EL (cell line): ENCODE measurements around the gene SELENOO.
"Not testable (repeated sequence)": the region's sequence is repeated elsewhere in the genome, so short reads cannot be mapped to it uniquely, and the experiment has no call there.

Source experiments
- DNase-seq: peaks from one replicate; pipeline ENCODE4 v3.0.0-alpha.2; 2016

SELENOO gene

DNA sequence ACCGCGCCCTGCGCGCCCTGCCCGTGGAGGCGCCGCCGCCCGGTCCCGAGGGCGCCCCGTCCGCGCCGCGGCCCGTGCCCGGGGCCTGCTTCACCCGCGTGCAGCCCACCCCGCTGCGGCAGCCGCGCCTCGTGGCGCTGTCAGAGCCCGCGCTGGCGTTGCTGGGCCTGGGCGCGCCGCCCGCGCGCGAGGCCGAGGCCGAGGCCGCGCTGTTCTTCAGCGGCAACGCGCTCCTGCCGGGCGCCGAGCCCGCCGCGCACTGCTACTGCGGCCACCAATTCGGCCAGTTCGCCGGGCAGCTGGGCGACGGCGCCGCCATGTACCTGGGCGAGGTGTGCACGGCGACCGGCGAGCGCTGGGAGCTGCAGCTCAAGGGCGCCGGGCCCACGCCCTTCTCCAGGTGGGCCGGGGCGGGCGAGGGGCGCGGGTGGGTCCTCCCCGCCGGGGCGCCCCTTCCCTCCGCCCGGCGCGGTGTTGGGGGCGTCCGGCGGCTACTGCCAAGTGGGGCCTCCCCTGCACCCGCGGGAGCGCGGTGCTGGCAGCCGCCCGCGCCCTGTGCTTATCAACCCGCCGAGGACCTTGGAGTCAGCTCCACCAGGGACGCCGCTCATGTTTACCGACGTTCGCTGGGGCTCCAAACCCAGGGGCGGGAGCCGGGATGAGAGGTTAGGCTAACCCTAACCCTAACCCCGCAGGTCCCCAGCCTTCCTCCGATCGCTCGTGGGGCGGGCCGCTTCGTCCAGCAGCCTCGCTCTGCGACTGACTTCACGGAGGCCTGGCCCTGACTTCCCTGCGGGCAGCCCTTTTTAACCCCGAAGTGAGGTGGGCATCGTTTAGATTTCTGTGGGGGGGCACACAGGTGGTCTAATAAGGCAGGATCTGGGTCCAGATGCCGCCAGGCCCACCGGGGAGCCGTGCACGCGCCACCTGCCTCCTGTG lies 649 bp downstream of the SELENOO start:
- no peak for DNase-seq

DNA sequence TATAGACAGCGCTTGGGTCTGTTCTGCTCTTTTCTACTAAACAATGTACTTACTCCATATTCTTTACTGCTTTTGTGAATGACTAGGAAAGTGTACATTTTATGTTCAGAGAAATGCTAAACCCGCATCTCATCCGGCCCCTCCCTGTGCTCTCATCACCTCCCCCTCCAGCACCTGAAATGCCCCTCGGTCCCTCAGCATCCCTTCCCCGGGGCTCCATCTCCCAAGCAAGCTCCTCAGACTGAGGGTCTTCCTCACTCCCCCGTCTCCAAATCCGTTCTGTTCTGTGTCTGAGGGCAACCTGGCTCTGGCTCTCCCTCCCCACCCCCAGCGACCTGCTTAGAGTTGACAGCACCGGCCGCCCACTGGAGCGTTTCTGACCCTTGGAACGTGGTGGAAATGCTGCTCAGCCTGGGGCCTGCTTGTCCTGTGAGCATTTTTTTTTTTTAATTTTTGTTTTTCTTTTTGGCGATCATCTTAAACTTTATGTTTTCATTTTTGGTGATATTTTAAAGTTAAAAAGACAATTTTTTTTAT lies 1.4 kb downstream of the SELENOO start:
- DNase-seq: no peak

- no peak for DNase-seq
Observed at GRCh38 chr22:50203288-50203687, 2.5 kb downstream of the SELENOO start.

DNA sequence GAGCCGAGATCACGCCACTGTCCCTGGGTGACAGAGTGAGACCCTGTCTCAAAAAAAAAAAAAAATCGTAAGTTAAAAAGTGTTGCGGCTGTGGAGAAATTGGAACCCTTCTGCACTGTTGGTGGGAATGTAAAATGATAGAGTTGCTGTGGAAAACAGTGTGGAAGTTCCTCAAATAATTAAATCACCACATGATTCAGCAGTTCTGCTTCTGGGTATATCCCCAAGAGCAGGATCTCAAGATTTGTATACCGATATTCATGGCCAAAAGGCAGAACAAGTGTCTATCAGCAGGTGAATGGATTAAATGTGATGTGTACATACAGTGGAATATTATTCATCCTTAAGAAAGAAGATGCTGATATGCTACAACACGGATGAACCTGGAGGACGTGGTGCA lies 3.8 kb downstream of the SELENOO start:
- no peak for DNase-seq

GRCh38 chr22:50204998-50205397 lies 4.2 kb downstream of the SELENOO start:
- DNase-seq: not testable (repeated sequence)

GRCh38 chr22:50205781-50206569 lies 5.2 kb downstream of the SELENOO start:
- DNase-seq: no peak

DNA sequence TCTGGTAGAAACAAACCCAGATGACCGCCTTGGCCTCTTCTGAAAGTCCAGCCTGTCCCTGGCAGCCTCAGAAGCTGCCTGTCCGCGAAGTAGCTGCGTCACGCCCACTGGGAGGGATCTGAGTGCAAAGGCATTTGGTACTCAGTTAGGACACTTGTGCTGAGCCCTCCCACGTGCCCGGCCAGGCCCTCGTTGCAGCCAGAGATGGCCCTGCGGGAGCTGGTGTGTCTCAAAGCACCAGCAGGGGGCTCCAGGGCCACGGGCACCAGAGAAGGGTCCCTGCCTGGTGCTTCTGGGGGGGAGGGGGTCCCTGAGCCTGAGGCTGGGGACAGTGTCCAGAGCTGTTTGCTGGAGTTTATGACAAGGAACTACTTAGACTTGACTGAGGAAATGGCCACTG lies 5.8 kb downstream of the SELENOO start:
- peak; percentile 54 for DNase-seq

- no peak for DNase-seq
Observed at GRCh38 chr22:50207383-50208140, 6.8 kb downstream of the SELENOO start.

DNA sequence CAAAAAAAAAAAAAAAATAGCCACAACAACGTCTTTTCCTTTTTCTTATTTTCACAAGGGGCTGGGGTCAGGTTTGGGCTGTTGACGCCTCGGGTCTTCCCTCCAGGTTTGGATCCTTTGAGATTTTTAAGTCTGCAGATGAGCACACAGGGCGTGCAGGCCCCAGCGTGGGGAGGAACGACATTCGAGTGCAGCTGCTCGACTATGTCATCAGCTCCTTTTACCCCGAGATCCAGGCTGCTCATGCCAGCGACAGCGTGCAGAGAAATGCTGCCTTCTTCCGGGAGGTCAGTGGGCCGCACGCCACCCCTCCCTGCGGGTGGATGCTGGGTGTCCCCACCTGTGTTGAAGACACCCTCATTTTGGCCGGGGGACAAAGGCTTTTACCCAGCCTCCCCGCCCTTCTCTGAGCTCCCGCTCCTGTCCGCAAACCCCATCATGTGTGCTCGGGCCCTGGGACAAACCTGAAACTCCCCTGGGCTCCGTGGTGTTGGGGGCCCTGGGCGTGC lies 7.7 kb downstream of the SELENOO start:
- no peak for DNase-seq

- DNase-seq: no peak
Observed at GRCh38 chr22:50208939-50209892, 8.4 kb downstream of the SELENOO start.

- DNase-seq: peak; percentile 66
Observed at GRCh38 chr22:50209893-50210292, 9.1 kb downstream of the SELENOO start.

DNA sequence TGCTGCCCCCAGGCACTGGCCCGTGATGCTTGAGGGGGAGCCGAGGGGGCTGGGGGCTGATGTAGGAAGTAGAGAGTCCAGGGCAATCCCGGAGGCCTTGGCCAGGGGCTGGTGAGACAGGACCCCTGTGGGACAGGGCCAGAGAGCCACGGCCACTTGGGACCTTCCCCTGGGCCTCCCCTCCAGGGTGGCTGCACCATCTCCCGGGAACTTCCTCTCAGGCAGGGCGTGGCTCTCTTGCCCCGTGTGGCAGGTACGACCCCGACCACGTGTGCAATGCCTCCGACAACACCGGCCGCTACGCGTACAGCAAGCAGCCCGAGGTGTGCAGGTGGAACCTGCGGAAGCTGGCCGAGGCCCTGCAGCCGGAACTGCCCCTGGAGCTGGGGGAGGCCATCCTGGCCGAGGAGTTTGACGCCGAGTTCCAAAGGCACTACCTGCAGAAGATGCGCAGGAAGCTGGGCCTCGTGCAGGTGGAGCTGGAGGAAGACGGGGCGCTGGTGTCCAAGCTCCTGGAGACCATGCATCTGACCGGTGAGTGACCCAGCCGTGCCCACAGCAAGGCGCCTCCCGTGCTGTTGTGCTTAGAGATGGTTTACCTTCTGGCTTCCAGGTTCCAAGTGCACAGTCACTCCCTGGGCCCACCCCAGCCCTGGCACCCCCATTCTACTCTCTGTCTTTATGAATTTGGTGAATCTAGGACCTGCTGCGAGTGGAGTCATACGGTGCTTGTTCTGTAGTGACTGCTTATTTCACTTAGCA lies 9.7 kb downstream of the SELENOO start:
- no peak for DNase-seq

- DNase-seq: no peak
Observed at GRCh38 chr22:50211147-50211546, 10.3 kb downstream of the SELENOO start.

GRCh38 chr22:50213263-50213662 lies 12.5 kb downstream of the SELENOO start:
- no peak for DNase-seq

GRCh38 chr22:50215297-50216054 lies 14.7 kb downstream of the SELENOO start:
- DNase-seq: no peak

GRCh38 chr22:50216055-50216683 lies 15.4 kb downstream of the SELENOO start:
- no peak for DNase-seq

- no peak for DNase-seq
Observed at GRCh38 chr22:50216684-50217520, 16.1 kb downstream of the SELENOO start.

- no peak for DNase-seq
Observed at GRCh38 chr22:50217543-50218152, 16.8 kb downstream of the SELENOO start.
